T-helper 2 cell treated with Interferon-gamma antibody and Interleukin-4, amounts not matched to agents 100 ng/mL and 5 ng/mL, for 36 hours (primary cell): Measurements from ENCODE around the gene PHF19. TPM values are rescaled to one million over a fixed set of nuclear protein-coding genes. Genes with fewer than 3 reads are reported as not detected.

Experiments used
- intact Hi-C: fragments of 100-400 bp; cut with micrococcal nuclease; formaldehyde crosslinking; loops from one replicate; pipeline ENCODE4 v1.15.1; 2023
- total RNA-seq: library from RNA; stranded (reverse); gene quantifications from 2 replicates; pipeline ENCODE4 v1.2.3, GENCODE V29; 2022

The PHF19 gene
- total RNA-seq, 1 donor from 2014 or later: 354 TPM

DNA sequence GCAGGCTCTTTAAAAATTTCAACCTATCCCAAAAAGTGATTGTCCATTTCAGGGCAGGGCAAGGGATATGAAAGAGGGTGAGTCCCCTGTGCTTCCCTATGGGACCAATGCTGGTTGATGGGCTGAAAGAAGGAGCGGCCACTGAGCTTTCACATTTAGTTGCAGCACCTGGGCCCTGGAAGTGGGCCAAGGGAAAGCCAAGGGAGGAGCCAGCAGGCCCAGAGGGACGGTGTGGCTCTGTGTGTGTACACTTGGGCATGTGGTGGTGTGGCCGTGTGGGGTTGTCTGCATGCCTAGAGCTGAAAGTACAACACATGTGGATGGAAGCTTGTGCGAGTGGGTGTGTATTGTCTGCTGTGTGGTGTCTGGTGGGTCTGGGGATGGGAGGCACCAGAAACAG lies 20.3 kb downstream of the PHF19 start:
- intact Hi-C loops: no loop called here

DNA sequence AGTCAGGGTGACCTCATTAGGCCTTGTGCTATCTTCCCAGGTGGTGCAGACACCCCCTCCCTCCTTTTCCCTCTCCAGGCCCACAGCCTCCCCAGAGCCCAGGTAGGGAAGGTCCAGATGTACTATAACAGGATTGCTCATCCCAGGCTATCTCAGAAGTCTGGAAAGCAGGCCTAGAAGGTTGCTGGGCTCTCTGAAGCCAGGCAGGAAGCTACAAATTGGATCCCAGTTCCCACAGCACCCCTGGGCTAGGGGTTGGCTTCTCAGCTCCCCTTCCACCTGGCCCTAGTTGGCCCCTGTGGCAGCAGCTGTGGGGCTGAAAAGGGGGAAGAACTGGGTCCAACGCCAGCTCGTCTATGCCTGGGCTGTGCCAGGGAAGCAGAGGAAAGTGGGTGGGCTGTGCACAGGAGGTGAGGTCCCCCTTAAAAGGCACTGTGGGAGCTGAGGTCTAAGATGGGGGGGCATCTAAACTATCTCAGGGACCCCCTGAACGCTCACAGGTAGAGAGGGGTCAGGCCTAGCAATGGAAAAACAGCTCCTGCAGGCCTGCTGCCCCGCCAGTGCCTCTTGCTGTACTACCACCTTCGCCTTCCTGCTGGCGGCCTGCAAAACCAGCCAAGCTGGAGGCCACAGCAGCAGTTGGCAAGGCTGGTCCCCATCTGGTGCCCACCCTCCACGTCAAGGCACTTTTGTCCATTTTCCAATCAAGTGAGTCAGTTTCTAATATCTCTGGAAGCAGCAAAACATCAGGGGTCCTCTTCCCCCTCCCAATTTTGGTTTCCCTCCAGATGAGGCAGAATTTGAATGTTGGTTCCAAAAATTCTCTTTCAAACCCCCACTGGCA lies 20.9 kb downstream of the PHF19 start:
- intact Hi-C loops: no loop called here

- intact Hi-C loops: no loop called here
Observed at GRCh38 chr9:120854596-120855327, 22.2 kb downstream of the PHF19 start.

DNA sequence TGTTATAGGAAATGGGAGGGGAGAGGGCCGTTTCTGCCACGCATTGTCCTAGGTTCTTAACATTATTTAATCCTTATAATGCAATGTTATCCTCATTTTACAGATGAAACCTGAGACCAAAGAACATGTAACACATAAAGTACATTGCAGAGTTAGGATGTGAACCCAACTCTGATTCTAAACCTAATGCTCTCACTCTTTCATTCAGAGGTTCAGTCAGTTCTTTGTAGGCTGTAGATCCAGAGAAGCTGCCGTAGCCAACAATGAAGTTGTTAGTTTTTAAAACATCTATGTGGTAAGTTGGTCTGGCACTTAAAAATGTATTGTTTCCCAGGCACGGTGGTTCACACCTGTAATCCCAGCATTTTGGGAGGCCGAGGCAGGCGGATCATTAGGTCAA lies 23.8 kb downstream of the PHF19 start:
- intact Hi-C loops: no loop called here

DNA sequence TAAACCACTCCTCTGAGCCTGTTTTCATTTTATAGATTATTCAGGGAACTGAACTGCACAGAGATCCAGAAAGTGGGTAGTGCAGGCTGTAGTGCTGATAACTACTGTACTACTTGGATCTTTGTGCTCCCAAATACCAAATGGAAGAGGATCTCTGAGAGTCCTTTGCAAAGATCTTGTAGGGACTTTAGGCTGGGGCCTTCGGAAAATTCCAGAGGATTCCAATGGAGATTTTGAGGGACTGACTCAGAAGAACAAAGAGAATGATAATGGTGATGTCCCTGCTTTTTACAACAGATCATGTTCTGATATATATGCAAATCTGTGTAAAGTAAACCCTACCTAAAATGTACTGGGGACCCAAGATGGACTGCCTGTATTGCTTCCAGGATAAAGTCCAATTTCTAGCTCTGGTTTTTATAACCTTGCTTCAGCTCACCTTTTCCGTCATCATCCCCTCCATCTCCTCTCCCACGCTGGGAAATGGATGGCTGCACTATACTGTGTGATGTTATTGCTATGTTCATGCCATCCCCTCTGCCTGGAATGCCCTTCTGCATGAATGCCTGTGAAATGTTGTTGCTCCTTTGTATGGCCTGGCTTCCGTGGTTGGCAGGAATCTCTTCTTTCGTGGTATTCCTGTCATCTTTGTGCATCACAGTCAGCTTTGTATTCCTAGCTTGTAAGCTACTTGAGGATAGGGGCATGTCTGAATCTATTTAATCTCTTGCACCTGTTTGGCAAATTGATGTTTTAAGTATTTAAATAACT lies 24.6 kb downstream of the PHF19 start:
- intact Hi-C loops: no loop called here

- intact Hi-C loops: no loop called here
Observed at GRCh38 chr9:120851449-120851848, 25.5 kb downstream of the PHF19 start.

- intact Hi-C loops: no loop called here
Observed at GRCh38 chr9:120850315-120850714, 26.7 kb downstream of the PHF19 start.

- intact Hi-C loops: no loop called here
Observed at GRCh38 chr9:120846906-120847305, 30.1 kb downstream of the PHF19 start.

- intact Hi-C loops: no loop called here
Observed at GRCh38 chr9:120846251-120846889, 30.6 kb downstream of the PHF19 start.

DNA sequence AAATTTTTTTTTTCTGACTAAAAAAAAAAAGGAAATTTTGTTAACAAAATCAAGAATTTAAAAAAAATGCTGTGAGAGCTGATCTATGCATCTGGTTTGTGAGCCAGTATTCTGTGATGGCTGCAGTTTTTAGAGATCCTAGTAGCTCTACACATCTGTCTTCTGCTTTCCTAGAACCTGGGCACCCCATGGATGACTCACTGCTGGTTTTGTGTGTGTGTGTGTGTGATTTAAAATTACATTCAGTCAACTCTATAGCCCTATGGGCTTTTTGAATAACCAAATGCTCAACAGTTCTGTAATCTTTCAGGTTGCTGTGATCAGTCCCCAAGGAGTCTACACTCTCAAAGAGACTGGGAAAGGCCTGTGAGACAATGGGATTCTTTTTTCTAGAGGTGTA lies 31.7 kb downstream of the PHF19 start:
- intact Hi-C loops: no loop called here

- intact Hi-C loops: loop anchor here (1.0 to 5.0 kb wide), 10 partner anchors 25 to 358 kb away; partner anchors contain the start of genes CNTRL, FBXW2, MEGF9 and PHF19
Observed at GRCh38 chr9:120842685-120843485, 34.1 kb downstream of the PHF19 start, which contains the start of gene PSMD5. TSS of gene PSMD5 (minus strand) at chr9:120842922. CDS start at chr9:120842909, 13 bp downstream.

DNA sequence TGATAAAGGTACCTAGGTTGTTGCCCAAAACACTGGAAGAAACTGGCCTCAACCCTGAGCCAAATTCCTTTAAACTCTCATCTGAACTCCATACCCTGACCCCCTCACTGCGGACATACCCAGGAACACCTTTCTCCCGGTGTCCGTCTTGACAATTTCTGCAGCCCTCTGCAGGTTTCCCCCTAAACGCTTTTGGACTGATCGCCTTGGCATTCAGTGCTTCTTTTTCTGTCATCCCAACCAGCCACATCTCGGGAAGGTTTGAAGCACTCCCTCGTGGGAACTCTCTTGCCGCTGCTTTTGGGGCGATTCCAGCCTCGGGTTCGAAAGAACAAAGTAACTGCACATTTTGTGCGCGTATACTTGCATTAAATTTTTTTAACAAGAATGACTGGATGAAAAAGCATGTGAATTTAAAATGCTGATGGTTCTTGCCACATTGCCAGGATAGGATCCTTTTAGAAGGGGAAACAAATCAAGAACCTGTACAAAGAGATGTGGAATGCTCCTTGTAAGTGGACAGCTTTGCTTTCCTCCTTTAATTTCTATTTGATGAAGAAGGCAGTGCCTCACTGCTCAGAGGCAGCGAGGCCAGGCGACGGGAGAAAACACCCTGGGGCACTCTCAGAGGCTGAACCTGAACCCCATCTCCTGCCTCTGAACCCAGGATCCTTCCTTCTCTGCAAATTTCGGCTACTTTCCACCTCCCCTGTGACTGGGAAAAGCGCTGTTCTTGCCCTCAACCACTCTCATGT lies 34.9 kb downstream of the PHF19 start:
- intact Hi-C loops: loop anchor here (2.0 to 5.0 kb wide), 4 partner anchors 35 to 233 kb away; partner anchors contain the start of genes CNTRL, MEGF9 and PHF19

- intact Hi-C loops: no loop called here
Observed at GRCh38 chr9:120839146-120839545, 37.8 kb downstream of the PHF19 start.

DNA sequence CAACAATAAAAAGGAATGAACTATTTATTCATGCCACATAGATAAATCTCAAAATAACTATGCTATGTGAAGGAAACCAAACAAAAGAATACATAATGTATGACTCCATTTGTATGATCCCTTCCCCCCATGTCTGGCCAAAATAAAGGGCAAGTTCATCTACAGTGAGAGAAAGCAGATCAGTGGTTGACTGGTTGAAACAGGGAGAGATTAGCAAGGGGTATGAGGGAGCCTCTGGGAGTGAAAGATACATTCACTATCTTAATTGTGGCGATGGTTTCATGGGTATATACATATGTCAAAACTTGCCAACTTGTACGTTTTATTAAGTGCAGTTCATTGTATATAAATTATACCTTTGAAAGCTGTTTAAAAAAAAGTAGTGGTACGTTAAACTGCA lies 39.1 kb downstream of the PHF19 start:
- intact Hi-C loops: no loop called here

DNA sequence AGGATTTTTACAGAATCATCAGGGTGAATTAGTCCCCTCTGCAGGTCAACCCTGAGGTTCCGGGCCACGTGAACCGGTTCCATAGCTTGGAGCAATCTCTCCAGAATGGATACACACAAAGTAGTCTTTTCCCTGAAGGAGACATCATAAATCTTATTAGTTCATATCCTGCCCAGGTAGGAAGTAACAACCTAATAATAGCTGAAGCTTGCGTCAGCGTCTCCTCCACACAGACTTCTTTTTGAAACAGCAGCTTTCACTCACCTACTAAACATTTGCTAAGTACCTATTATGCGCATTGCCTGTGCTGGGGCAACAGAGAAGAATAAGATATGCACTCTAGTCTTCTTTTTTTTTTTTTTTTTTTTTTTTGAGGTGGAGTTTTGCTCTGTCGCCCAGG lies 43.7 kb downstream of the PHF19 start:
- intact Hi-C loops: no loop called here

- intact Hi-C loops: no loop called here
Observed at GRCh38 chr9:120832807-120833206, 44.2 kb downstream of the PHF19 start.

DNA sequence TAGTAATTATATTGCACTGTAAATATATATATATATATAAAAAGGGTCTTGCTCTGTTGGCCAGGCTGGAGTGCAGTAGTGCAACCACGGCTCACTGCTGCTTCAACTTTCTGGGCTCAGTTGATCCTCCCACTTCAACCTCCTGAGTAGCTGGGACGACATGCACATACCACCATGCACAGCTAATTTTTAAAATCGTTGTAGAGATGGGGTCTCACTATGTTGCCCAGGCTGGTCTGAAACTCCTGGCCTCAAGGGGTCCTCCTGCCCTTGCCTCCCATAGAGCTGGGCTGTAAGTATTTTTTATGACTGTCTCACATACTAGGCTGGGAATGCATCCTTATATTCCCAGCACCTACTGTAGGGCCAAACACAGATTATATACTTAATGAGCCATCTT lies 46.1 kb downstream of the PHF19 start:
- intact Hi-C loops: no loop called here

DNA sequence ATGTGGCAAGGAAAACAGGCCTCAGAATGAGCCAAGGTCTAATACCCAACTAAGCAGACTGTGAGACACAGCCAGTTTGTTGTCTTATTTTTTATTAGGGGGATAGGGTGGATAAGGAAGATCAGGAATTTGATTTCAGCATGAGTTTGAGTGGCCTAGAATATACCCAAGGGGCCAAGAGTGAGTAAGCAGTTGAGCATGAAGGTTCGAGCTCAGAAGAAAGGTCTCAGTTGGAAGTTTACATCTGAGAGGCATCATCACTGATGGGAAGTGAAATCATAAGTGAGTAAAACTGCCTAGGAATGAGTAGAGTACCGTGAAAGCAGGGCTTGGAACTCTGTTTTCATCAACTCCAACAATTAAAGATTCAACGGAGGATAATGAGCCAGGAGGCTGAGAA lies 46.8 kb downstream of the PHF19 start:
- intact Hi-C loops: no loop called here

GRCh38 chr9:120829650-120830049 lies 47.3 kb downstream of the PHF19 start:
- intact Hi-C loops: no loop called here

- intact Hi-C loops: no loop called here
Observed at GRCh38 chr9:120820095-120820494, 56.9 kb downstream of the PHF19 start.
